ENCODE measurements around the gene SYNGR1.
"Not testable (repeated sequence)": the region's sequence is repeated elsewhere in the genome, so short reads cannot be mapped to it uniquely, and the experiment has no call there.

Gene SYNGR1

DNA sequence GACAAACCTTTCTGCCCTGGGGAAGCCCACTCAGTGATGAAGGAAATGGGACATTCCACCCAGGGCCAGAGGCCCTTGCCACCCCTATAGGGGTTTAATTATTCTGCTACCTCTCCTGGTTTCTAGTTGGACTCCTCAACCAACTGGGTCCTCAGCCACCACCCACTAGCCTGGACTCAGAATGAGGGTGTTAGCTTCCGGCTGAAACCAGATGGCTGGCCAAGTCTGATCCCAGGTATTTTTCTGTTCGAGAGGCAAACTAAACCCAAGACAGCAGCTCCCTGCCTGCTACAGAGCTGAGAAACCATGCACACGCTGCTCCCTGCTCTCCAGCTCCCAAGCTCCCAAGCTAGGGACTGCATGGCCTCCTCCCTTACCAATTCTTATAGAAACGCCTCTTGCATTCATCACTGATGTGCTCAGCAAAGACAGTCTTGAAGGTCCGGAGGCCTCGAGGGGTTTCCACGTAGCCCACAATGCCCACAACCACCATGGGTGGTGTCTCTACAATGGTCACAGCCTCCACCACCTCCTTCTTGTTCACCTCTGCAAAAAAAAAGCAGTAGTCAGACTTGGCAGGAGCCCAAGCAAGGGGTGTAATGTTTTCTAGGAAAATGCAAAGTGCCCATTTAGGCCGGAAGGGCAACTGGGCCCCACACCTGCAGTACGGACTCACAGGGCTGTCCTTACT is 32.6 kb upstream of the SYNGR1 start:
- no peak for DNase-seq (ENCODE audit: low read depth, low spot score)

DNA sequence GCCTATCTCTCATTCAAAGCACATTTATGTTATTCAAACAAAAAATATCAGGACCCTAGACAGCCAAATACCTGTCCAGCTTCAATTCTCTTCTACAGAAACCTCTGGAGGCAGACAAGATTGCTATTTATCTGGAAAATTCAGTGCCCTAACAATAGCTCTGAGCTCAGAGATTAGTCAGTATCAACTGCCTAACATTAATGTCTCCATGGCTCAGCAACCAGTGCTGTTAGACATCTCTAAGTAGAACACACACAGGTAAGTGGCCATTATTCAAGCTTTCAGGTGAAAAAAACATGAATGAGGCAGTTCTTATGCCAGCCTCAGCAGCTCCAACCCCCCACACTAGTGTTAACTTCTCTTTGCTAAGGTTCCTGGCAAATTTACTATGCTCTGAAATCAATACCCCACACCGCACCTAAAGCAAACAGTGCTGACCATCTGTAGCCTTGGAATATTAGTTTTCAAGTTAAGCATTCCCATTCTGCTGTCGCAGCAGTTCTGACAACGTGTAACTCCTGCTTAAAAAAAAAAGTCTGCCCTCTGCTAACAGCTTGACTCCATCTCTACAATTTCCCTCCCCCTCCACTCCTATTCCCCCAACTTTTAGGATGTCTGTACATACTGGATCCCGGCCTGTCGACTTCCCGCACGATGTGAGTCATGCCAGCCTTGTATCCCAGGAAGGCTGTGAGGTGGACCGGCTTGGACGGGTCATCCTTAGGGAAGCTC is 31.9 kb upstream of the SYNGR1 start:
- DNase-seq (ENCODE audit: low read depth, low spot score) = no peak

DNA sequence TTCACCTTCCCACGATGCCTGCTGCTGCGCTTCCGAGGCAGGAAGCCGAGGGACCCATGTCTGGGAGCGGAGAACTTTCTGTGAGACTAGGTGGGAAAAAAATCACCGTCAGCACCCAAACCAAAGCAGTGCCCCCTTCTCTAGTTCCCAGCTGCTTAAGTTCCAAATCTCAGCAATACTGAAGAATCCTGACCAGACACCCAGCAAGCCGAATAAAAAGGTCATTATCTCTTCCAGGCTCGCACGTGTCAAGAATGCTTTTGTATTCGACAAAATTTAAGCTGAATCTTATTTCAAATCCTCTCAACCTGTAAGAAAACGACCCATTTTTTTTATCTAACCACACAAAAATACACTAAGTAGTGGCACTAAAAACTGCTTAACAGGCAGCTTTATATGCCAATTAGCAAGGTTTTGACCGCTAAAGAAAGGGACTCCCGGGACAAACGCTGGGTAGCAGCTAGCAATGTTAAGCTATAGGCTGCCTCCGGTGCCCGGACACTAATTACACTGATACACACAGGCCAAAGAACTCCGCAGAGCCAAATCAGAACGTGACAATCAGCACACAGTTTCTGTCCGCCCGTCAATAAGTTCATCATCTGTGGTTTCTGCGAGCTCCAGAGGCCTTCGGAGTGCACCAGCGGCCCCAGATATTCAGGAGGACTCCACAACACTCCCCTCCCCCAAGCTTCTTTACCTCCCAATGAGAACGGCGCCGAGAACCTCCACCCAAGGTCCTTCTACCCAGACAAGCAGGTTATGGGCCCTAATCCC is 31.1 kb upstream of the SYNGR1 start:
- DNase-seq (ENCODE audit: low read depth, low spot score) = no peak

DNA sequence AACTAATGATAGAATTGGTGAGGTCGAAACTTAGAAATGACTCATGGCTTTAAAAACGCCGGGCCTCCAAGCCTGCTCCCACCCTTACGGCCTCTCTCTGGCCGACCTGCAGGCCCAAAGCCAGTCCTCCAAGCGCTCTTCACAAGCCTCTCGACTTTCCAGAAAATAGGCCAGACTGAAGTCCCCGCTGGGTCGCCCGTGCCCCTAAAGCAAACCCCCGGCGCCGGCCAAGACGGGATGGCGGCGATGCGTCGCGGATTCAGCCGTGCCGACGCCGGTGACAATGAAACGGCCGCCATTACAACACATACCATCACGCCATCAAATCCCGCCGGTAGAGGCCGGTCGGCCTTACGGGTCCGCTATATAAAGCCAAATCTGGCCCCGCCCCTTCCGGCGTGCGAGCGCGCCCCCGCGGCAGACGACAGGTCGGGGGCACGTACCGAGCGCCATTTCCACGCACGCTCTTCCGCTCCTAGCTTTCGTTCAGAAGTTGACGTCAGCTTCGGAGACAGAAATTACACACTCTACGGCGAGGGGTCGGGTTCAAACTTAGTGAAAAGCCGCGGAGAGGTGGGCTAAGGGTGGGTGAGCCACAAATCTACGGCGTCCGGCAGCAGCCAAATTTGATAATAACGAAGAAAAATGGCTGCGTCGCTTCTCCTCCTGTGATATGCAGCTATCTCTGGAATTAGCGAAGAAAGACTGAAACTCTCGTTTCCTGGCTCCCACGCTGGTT is 30.3 kb upstream of the SYNGR1 start, which contains the start of gene RPL3:
Gene RPL3, minus strand, starts transcription at position 340 of the 739 bp plus-strand sequence. Its CDS starts 26 bp downstream, at position 314.
- peak; percentile 90 for DNase-seq (ENCODE audit: low read depth, low spot score)

DNA sequence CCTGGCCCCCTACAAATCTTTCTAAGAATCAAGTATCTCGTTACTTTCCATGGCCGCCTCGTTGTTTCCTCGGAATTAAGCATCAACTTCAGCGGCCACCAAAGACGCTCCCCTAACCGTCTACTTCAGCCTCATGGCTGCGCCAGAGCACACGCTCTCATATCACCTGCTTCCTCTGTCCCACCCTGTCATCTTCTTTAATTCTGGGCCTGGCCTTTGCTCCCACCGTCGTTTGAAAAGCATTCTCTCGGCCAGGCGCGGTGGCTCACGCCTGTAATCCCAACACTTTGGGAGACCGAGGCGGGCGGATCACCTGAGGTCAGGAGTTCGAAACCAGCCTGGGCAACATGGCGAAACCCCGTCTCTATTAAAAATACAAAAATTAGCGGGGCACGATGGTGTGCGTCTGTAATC is 29.2 kb upstream of the SYNGR1 start:
- DNase-seq (ENCODE audit: low read depth, low spot score) = not testable (repeated sequence)

DNA sequence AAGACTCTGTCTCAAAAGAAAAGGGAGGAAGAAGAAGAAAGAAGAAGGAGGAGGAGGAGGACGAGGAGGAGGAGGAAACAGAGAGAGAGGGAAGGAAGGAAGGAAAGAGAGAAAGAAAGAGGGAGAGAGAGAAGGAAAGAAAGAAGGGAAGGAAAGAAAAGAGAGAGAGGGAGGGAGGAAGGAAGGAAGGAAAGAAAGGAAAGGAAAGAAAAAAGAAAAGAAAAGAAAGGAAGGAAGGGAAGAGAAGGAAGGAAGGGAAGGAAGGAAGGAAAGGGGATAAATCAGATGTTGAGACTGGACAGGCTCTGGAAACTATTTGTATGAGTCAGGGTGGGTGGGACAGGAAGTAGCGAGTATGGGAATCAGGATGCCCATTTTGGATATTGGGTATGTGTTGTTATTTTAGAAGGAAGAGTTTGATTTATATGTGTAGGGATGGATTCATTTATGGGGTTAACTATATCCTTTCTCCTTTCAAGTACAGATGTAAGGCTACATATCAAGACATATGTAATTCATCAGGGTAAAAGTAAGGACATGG is 24.3 kb upstream of the SYNGR1 start:
- DNase-seq (ENCODE audit: low read depth, low spot score) = no peak

DNA sequence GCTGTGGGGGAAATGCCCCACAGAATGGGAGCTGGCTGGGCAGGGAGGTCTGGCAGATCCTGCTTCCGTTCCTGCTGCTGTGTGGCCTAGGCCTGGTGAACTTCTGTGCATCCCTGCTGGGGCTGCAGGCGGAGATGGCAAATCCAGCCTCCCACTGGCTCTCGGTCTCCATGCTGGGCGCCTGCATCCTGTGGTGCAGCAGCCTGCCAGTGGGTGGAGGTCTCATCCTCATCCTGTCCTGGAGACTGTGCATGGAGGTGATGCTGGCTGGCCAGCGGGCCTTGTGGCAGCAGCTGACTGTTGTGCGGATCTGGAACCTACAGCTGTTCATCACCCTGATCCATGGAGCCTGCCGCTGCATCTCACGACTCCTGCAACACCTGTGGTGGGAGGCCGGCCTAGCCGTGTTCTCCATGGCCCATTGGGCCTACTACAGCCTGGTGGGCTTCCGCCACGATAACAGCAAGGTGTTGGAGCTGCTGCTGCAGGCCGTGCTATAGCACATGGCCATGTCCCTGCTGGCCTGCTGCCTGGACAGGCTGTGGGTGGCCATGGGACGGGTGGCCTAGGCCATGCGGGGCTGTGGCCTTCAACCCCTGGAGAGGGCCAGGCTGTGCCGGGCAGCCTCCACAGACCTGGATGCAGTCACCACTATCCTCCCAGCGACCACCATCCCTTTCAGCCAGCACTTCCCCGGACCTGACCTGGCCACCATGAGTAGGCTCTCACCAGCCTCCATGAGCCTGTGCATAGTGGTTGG is 21.6 kb upstream of the SYNGR1 start:
- no peak for DNase-seq (ENCODE audit: low read depth, low spot score)

DNA sequence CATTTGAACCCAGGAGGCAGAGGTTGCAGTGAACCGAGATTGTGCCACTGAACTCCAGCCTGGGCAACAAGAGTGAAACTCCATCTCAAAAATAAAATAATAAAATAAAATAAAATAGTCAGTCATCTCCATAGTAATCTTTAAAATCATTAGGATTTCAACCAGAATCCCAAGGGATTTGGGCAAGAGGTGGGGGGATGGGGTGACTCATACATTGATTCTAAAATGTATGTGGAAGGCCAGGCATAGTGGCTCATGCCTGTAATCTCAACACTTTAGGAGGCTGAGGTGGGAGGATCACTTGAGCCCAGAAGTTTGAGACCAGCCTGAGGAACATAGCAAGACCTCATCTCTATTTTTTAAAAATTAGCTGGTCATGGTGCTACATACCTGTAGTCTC is 19.2 kb upstream of the SYNGR1 start:
- DNase-seq (ENCODE audit: low read depth, low spot score) = not testable (repeated sequence)

DNA sequence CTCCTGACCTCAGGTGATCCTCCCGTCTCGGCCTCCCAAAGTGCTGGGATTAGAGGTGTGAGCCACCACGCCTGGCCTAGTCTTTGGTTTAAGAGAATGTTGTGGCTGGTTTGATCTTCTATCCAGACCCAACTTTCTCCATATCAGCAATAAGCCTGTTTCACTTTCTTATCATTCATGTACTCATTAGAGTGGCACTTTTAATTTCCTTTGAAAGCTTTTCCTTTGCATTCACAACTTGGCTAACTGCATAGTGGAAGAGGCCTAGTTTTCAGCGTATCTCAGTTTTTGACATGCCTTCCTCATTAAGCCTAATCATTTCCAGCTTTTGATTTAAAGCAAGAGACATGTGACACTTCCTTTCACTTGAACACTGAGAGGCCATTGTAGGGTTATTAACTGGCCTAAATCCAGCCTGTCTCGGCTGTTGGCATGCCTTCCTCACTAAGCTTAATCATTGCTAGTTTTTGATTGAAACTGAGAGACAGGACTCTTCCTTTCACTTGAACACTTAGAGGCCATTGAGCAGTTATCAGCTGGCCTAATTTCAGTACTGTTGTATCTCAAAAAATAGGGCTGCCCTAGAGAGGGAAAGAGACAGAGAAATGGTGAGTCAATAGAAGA is 17.2 kb upstream of the SYNGR1 start:
- DNase-seq (ENCODE audit: low read depth, low spot score) = no peak

DNA sequence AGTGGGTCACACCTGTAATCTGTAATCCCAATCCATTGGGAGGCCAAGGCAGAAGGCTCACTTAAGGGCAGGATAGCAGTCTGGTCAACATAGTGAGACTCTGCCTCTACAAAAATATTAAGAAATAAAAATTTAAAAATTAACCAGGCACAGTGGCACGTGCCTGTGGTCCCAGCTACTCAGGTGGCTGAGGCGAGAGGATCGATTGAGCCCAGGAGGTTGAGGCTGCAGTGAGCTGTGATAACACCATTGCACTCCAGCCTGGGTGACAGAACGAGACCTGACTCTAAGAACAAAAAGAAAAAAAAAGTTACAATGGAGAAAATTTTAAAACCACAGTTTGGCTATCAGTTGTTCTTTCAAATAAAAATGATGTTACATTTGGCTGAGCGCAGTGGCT is 13.4 kb upstream of the SYNGR1 start:
- DNase-seq (ENCODE audit: low read depth, low spot score) = no peak

DNA sequence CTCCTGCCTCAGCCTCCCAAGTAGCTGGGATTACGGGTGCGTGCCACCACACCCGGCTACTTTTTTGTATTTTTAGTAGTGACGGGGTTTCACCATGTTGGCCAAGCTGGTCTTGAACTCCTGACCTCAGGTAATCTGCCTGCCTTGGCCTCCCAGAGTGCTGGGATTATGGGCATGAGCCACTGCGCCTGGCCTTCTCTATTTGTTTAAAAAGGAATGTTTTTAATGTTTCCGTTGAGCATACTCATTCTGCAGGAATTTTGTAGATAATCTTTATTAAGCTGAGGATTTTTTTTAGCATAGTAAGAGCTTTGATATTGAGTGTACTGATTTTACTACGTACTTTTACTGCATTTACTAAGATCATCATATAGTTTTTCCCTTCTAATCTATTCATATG is 10.0 kb upstream of the SYNGR1 start:
- DNase-seq (ENCODE audit: low read depth, low spot score) = not testable (repeated sequence)

DNA sequence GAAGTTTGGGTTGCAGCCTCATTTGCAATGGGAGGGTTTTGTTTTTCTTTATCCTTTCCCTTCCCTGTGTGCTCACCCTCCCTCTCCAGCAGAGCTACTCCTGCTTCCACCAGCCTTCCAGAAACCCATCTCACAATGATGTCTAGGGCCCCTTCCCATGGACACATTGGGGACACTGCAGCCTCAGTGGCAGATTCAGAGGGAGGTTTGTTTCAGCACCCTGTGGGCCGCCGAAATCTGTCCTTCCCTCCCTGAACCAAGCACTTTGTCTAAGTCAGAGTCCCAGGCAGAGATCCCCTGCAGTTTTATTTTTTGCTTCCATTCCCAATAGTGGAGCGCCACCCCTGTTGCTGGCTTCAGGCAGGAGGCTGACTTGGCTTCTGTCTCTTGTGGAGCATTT is 8.6 kb upstream of the SYNGR1 start:
- DNase-seq (ENCODE audit: low read depth, low spot score) = no peak

DNA sequence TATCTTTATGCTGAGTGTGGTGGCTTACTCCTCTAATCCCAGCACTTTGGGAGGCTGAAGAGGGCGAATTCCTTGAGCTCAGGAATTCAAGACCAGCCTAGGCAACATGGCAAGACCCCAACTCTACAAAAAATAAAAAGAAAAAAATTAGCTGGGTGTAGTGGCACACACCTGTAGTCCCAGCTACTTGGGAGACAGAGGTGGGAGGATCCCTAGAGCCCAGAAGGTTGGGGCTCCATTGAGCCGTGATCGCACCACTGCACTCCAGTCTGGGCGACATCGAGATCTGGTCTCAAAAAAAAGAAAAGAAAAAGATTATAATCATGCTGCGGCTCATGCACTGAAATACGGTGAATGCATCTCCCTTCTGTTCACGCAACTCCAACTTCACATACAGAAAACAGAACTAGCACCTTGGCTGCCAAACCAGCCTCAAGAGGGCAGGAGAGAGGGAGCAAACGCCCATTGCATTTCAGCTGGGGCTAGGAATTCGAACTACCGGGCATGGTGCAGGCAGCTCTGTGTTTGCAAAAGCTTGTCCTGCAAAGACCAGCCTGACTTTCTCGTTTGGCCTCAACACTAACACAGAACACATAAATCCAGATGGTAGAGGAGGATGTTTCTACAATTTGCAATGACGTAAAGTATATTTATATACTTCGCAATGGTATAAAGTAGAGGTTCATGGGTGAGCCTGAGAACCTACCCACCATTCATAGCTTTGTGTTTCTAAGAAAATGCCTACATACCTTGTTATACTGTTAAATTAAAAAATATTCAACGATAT is 6.3 kb upstream of the SYNGR1 start:
- no peak for DNase-seq (ENCODE audit: low read depth, low spot score)

DNA sequence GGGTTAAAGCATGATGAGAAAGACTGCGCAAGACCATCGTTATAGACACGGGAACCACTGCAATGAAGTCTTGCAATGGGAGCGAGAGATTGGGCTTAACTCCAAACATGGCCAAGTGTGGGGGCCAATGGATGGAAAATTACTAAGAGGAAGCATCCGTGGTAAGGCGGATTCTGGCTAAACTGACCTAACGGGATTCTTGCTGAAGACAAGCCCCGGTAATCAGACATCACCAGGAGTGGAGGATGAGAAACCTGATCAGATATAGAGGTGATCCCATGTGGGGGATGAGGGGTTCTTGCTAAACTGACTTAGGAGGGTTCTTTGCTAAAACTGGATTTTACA is 5.8 kb upstream of the SYNGR1 start:
- DNase-seq (ENCODE audit: low read depth, low spot score) = no peak

DNA sequence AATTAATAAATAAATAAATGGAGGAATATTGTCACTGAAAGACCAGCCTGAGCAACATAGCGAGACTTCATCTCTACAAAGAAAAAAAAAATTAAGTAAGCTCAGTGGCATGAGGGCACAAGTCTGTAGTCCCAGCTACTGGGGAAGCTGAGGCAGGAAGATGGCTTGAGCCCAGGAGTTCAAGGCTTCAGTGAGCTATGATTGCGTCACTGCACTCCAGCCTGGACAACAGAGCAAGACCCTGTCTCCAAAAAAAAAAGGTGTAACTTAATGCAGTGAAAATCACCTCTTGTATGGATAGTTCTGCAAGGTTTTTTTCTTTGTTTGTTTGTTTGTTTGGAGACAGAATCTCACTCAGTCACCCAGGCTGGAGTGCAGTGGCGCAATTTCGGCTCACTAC is 4.6 kb upstream of the SYNGR1 start:
- DNase-seq (ENCODE audit: low read depth, low spot score) = no peak

DNA sequence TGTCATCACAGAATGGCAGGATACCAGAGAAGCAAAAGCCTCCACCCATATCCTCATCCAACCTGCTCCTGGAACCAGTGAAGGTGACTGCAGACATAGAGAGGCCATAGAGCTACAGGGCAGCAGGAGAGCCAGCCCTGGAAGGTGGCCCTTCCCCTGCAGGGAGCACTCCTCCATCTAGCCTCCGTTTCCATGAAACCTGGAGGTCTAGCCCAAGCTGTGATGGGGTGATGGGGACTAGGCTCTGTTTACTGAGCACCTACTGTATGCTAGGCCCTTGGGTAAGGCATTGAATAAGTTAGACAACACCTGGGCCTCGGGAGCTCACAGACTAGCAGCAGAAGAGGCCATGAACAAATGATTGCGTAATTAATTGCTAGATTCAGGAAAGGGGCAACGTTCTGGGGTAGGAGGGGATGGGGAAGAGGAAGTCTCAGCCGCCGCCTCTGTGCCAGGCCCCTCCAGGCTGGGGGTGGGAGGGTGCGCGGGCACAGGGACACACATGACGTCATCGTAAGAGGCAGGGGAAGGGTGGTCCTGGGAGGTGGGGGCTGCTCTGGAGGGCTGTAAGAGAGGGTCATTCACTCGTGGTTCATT is 784 bp upstream of the SYNGR1 start:
- DNase-seq (ENCODE audit: low read depth, low spot score) = no peak

DNA sequence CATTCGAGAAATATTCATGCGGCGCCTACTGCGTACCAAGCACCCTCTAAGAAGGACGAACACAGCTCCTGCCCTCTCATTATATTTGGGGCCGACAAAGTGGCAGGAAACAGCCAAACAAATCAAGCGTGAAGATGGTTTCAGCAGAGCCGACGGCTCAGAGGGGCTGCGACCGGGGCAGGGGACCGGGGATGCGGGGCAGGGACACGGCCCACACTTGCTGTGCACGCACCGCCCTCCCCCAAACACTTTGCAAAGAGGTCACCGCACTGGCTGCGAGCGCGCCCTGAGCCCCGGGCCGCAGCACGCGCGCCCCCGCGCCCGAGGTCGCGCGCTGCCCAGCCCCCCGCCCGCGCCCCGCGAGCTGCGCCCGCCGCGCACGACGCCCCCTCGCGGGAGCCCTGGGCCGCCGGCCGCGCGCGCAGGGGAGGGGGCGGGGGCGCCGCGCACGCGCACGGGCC is 255 bp upstream of the SYNGR1 start:
- DNase-seq (ENCODE audit: low read depth, low spot score) = no peak

DNA sequence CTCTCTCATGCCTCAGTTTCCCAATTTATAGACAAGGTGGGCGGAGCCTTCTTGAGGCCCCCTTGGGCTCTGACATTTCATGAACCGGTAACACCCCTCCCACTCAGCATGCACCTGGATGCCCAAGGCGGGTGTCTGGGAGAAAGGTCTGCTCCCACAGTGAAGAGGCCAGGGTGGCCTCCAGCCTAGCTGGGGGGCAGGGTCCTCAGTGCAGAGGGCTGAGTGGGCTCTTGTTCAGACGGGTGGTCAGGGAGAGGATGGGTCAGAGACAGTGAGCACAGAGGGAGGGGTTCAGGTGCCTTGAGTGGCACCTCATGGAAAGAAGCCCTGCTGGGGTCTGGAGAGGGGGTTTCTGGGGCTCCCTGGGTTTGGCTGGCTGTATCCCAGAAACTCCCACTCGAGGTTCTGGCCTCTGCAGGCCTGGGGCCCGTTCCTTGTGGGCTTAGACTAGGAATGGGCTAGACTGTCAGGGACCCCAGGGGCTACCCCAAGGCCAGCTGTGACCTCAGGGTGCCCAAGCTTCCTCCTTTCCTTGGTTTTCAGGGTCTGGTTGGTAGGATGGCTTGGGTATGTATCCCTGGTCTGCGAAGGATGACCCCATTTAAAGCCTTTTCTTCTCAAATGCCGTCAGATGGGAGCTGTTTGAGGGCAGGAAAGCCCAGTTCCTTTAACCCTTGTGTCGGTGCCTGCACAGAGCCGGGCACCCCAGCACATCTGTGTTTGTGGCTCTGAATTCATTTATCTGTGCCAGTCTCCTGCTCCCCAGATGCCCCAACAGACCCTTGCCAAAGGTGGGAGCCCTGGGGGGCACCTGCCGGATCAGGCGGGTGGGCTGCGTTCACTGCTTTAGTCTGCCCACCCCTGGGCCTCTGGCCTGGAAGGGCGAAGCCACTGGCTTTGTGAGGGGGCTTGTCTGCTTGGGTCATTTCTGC is 1.2 kb downstream of the SYNGR1 start:
- DNase-seq (ENCODE audit: low read depth, low spot score) = no peak
